ENCODE measurements around the gene RHOT2. TPM values are rescaled to one million over a fixed set of nuclear protein-coding genes. Genes with fewer than 3 reads are reported as not detected.
A peak's percentile ranks its signal among the peaks of the same experiment; 100 is the strongest.

The RHOT2 gene
- total RNA-seq, 1 donor, result 34.5 TPM

GRCh38 chr16:704552-705380 lies 36.8 kb downstream of the RHOT2 start:
- DNase-seq (ENCODE audit: low read depth), result no peak
- TF ChIP-seq CTCF (IDR thresholded peaks at IDR 0.05; ENCODE audit: insufficient read depth, low read length), result no peak
- H3K4me3 ChIP-seq (ENCODE audit: low read depth, low read length), result peak overlapping the region; percentile 17

- DNase-seq (ENCODE audit: low read depth), result no peak
- H3K4me3 ChIP-seq (ENCODE audit: low read depth, low read length), result peak within 1 kb of the TSS; percentile 28
- TF ChIP-seq CTCF (IDR thresholded peaks at IDR 0.05; ENCODE audit: insufficient read depth, low read length), result no peak
Observed at GRCh38 chr16:705431-706188, 37.7 kb downstream of the RHOT2 start, which contains the start of gene FBXL16. Gene FBXL16 (minus strand): TSS chr16:705801. CDS start chr16:697405, 8,396 bp downstream.

- no peak overlapping the region for H3K4me3 ChIP-seq (ENCODE audit: low read depth, low read length)
- no peak for DNase-seq (ENCODE audit: low read depth)
- no peak for TF ChIP-seq CTCF (IDR thresholded peaks at IDR 0.05; ENCODE audit: insufficient read depth, low read length)
Observed at GRCh38 chr16:706189-707061, 38.5 kb downstream of the RHOT2 start.

- no peak for DNase-seq (ENCODE audit: low read depth)
- no peak overlapping the region for H3K4me3 ChIP-seq (ENCODE audit: low read depth, low read length)
- TF ChIP-seq CTCF (IDR thresholded peaks at IDR 0.05; ENCODE audit: insufficient read depth, low read length), result no peak
Observed at GRCh38 chr16:707062-707538, 39.2 kb downstream of the RHOT2 start.

GRCh38 chr16:708019-708418 lies 40.1 kb downstream of the RHOT2 start:
- no peak overlapping the region for H3K4me3 ChIP-seq (ENCODE audit: low read depth, low read length)
- no peak for TF ChIP-seq CTCF (IDR thresholded peaks at IDR 0.05; ENCODE audit: insufficient read depth, low read length)
- no peak for DNase-seq (ENCODE audit: low read depth)

- DNase-seq (ENCODE audit: low read depth), result no peak
- H3K4me3 ChIP-seq (ENCODE audit: low read depth, low read length), result no peak overlapping the region
- no peak for TF ChIP-seq CTCF (IDR thresholded peaks at IDR 0.05; ENCODE audit: insufficient read depth, low read length)
Observed at GRCh38 chr16:708959-709358, 41.0 kb downstream of the RHOT2 start.
